ENCODE results near the gene RNASE11.

RNASE11 gene

DNA sequence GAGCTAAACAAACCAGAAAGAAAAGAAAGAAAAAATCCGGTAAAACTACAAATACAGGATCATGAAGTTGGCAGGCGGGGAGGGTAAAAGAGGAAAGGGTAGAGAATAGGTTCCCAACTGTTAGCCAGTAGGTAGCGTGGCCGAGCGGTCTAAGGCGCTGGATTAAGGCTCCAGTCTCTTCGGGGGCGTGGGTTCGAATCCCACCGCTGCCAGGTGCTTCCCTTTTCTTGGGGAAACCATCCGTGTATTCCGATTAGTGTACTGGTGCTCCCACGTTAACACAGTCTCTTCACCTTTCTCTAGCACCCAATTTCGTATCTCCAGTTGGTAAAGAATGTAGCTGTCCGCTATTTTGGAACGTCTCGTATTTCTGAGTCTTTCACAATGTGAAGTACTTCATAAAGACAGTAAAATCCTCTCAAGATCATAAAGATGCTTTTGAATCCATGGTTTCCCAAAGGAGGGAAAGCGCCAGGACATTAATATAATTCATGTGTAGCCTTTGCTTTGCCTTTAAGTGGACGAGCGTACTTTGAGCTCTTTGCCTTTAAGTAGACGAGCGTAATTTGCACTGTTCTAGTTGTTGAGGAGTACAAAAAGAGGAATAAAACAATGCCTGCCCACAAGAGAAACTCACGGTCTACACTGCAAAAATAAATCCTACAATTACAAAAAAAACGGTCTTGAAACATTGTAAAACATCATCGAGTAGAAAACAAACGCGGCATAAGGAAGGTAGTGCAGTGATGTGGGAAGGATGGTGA lies 22.4 kb upstream of the RNASE11 start (continued):
- TF ChIP-seq INSM2 (tag by site-specific recombination; IDR thresholded peaks at IDR 0.05) (0 out of 2 replicates have a peak, but pooled peaks have one; percentile 56), PRDM10 (tag by site-specific recombination; IDR thresholded peaks at IDR 0.05) (peak; percentile 70), ZNF398 (tag by site-specific recombination; IDR thresholded peaks at IDR 0.05) (peak; percentile 40), SALL2 (tag by site-specific recombination; IDR thresholded peaks at IDR 0.05; ENCODE audit: borderline replicate concordance) (peak; percentile 56; the same call in 1 of the 2 replicates), ZNF561 (tag by site-specific recombination; IDR thresholded peaks at IDR 0.05; ENCODE audit: borderline replicate concordance) (peak; percentile 81; the same call in 1 of the 2 replicates), REPIN1 (tag by site-specific recombination; IDR thresholded peaks at IDR 0.05; ENCODE audit: low read depth) (0 out of 2 replicates have a peak, but pooled peaks have one; percentile 79), ZNF2 (tag by site-specific recombination; IDR thresholded peaks at IDR 0.05) (peak; percentile 70; the same call in 1 of the 2 replicates), KLF16 (tag by site-specific recombination; IDR thresholded peaks at IDR 0.05) (peak; percentile 88), ZNF24 (tag by site-specific recombination; IDR thresholded peaks at IDR 0.05) (peak; percentile 92), KLF17 (tag by site-specific recombination; IDR thresholded peaks at IDR 0.05) (peak; percentile 84), ZXDB (tag by site-specific recombination; IDR thresholded peaks at IDR 0.05) (peak; percentile 73), ZNF18 (tag by site-specific recombination; IDR thresholded peaks at IDR 0.05) (peak; percentile 23; the same call in 1 of the 2 replicates), ZNF184 (tag by site-specific recombination; IDR thresholded peaks at IDR 0.05) (peak; percentile 56; the same call in 1 of the 2 replicates), ZNF394 (tag by site-specific recombination; IDR thresholded peaks at IDR 0.05; ENCODE audit: borderline replicate concordance) (peak; percentile 89), ZBTB1 (tag by site-specific recombination; IDR thresholded peaks at IDR 0.05) (no peak), ZNF324 (tag by site-specific recombination; IDR thresholded peaks at IDR 0.05) (peak; percentile 85), ZNF549 (tag by site-specific recombination; IDR thresholded peaks at IDR 0.05) (no peak), ZNF391 (tag by site-specific recombination; IDR thresholded peaks at IDR 0.05; ENCODE audit: borderline replicate concordance, low read depth) (peak; percentile 79)
- TF ChIP-seq, protein P1, sequence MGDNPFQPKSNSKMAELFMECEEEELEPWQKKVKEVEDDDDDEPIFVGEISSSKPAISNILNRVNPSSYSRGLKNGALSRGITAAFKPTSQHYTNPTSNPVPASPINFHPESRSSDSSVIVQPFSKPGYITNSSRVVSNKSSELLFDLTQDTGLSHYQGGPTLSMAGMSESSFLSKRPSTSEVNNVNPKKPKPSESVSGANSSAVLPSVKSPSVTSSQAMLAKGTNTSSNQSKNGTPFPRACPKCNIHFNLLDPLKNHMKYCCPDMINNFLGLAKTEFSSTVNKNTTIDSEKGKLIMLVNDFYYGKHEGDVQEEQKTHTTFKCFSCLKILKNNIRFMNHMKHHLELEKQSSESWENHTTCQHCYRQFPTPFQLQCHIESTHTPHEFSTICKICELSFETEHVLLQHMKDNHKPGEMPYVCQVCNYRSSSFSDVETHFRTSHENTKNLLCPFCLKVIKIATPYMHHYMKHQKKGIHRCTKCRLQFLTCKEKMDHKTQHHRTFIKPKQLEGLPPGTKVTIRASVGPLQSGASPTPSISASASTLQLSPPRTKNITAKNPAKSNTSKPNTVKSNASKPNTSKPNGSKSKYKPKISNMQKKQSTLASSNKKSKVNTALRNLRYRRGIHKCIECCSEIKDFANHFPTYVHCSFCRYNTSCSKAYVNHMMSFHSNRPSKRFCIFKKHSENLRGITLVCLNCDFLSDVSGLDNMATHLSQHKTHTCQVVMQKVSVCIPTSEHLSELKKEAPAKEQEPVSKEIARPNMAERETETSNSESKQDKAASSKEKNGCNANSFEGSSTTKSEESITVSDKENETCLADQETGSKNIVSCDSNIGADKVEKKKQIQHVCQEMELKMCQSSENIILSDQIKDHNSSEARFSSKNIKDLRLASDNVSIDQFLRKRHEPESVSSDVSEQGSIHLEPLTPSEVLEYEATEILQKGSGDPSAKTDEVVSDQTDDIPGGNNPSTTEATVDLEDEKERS (tag by site-specific recombination; IDR thresholded peaks at IDR 0.05) = 0 out of 2 replicates have a peak, but pooled peaks have one; percentile 69
- TF ChIP-seq, protein P2, sequence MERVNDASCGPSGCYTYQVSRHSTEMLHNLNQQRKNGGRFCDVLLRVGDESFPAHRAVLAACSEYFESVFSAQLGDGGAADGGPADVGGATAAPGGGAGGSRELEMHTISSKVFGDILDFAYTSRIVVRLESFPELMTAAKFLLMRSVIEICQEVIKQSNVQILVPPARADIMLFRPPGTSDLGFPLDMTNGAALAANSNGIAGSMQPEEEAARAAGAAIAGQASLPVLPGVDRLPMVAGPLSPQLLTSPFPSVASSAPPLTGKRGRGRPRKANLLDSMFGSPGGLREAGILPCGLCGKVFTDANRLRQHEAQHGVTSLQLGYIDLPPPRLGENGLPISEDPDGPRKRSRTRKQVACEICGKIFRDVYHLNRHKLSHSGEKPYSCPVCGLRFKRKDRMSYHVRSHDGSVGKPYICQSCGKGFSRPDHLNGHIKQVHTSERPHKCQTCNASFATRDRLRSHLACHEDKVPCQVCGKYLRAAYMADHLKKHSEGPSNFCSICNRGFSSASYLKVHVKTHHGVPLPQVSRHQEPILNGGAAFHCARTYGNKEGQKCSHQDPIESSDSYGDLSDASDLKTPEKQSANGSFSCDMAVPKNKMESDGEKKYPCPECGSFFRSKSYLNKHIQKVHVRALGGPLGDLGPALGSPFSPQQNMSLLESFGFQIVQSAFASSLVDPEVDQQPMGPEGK (tag by site-specific recombination; IDR thresholded peaks at IDR 0.05) = peak; percentile 43; the same call in 1 of the 2 replicates

All from HEK293 (cell line).